HG03575 (cell line): Measurements from ENCODE around the gene CDKAL1.

ENCODE experiments used
- ATAC-seq: cut with Tn5 transposase; IDR thresholded peaks from one replicate; pipeline ENCODE4 v1.9.1; 2021; ENCODE audit not compliant: unreplicated experiment, insufficient number of reproducible peaks, low FRiP score; ENCODE audit errors: extremely low read depth

Gene CDKAL1

GRCh38 chr6:21141616-21142303, 607.5 kb downstream of the CDKAL1 start:
- no peak for ATAC-seq

GRCh38 chr6:21142741-21143140, 608.5 kb downstream of the CDKAL1 start:
- ATAC-seq, result no peak

DNA sequence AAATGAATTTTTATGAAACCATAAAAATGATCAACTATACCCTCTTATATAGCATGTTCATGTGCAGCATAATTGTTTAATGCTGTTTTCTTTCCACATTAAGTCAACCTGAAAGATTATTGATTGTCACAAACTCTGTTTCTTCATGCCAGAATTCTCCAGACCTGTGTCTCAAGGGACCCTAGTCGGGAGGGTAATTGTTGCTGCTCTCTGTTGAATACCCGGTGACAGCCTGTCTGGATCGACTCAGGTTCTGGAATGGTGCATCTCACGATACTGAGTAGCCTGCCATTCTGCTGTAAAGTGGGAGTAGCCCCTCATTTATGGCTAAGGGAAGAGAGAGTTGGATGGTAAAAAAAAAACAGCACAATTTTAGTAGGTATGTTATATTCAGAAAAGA, 609.4 kb downstream of the CDKAL1 start:
- no peak for ATAC-seq

- no peak for ATAC-seq
Observed at GRCh38 chr6:21144928-21145327, 610.7 kb downstream of the CDKAL1 start.

GRCh38 chr6:21147995-21148394, 613.7 kb downstream of the CDKAL1 start:
- ATAC-seq, result no peak

GRCh38 chr6:21149470-21149869, 615.2 kb downstream of the CDKAL1 start:
- ATAC-seq, result no peak

DNA sequence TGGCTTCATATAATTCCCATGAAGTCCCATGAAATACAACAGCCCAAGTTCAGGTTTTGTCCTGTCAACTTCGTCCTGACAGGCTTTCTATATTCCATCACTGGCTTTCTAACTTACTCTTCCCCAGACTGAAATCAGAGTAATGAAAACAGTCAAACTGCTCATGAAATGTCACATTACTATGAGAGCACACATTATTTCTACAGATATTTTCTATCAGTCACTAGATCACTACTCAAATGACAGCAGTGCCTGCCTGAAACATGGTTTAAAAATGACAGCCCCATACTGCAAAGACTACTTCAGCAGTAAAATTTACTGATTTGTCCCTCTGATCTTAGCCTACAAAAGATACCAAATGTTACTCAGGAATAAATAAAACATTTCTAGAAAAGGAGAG, 616.4 kb downstream of the CDKAL1 start:
- no peak for ATAC-seq

GRCh38 chr6:21151119-21151518, 616.9 kb downstream of the CDKAL1 start:
- no peak for ATAC-seq

DNA sequence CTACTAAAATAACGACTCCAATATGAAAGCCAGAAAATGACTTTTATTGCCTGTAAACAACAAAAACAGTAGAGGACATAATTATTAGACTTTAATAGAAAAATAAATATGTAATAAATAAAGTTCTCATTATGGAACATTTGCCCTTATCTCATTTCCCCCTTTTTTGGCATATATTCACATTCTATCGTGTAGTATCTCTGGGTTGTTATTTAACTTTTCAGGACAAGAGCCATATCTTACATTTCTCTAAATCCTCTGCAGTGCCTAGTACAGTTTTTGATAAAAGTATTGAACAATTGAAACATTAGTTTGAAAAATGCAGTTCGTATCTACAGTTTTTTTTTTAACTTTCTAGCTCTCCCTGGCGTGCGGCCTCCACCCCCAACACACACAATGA, 617.3 kb downstream of the CDKAL1 start:
- no peak for ATAC-seq

DNA sequence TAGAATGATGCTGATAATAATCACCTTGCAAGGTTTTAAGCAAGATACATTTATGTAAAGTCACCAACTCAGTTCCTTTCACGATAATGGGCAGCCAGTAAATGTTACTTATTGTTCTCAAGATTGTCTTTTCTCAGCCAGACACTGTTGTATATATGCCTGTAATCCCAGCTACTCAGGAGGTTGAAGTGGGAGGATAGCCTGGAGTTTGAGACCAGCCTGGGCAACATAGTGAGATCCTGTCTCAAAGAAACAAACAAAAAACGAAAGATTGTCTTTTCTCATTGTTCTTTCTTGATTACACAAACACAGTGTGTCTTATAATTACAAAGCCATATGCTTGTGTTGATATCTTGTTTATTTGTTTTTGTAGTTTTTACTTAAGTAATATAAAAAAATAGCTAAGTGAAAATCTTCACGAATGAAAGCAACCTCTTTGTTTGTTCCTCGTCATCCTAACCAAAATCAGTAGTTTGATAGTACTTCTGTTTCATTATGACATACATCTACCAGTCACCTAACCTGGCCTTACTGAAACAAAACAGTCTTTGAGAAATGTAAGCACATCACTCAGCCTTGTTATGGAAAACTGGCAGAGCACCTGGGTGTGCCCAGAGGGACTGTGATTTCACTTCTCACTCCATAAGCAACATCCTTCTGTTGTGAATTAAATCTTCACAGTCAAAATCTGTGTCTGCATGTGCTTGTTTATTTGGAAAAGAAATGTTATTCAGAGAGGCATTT, 623.1 kb downstream of the CDKAL1 start:
- ATAC-seq, result peak; percentile 46

DNA sequence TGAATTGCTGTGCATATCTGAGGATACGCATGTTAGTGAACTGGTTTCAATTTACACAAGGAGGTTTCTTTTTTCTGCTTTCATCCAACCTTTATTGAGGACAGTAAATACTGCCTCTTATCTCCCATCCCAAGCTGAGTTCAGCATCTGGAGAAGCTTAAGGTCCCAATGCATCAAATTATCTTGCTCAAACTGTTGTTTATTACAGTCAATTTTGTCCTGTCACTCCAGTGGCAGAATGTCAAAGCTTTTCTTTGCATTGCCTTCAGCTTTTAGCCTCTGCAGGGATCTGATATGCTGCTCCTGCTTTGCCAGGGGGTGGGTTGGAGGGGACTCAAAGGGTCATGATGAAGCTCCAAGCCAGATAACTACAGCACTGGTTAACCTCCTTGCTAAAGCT, 623.9 kb downstream of the CDKAL1 start:
- no peak for ATAC-seq

- ATAC-seq, result no peak
Observed at GRCh38 chr6:21158873-21159272, 624.6 kb downstream of the CDKAL1 start.

DNA sequence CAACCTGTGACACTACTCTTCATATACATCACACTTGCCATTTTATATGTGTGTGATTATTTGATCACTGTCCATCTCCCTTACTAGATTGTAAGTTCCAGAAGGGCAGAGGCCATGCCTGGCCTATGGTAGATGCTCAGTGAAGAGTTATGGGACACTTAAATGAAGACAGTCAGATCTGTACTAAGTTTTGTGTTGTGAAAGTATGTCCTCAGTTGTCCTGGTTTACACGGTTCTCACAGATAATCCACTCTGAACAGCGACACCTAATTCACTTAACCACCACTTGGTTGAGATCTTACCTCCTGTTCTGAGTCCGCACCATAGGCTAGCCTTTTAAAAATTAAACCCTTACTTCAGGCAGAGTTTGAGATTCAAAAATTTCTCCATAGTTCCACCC, 625.2 kb downstream of the CDKAL1 start:
- no peak for ATAC-seq

DNA sequence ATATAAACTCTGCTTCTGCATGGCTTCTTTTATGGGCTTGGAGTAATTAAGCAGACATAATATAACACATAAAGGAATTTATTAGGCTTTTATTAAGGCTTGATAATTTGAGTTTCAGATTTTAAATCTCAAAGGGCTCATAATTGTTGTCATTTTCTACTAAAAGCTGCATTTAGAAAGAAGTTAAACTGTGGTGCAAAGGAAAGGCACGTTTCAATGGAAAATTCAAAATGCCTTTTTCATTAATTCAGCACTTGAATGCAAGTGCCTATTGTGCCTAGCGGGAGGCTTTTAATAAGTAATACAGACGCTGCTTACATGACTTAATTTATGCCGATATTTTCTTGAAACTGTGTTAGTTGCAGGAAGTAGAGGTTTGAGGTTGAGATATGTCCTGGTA, 627.5 kb downstream of the CDKAL1 start:
- no peak for ATAC-seq

DNA sequence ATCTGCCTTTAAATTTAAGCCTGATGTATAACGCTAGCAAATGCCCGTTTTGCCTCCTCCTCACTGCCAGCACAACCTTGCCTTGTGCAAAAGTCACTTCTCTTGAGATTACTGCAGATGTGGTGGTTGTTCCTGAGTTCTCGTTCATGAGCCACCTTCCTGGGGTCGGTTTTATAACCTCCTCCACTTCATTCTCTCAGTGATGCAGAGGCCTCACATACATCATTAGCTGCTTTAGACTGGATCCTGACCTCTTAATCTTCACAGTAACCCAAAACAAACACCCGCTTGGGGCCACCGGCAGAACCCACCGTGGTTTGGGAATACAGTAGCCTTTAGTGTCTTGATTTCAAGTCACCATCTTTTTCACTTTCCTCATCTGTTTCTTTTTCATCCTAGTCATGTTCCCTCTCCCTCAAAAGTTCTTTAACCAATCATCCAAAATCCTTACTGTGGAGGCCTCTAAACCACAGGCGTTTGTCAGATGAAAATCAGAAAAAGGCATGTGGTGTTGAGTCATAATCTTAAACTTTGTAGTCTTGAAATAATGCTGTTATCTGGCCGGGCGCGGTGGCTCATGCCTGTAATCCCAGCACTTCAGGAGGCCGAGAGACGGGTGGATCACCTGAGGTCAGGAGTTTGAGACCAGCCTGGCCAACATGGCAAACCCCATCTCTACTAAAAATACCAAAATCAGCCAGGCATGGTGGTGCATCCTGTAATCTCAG, 629.0 kb downstream of the CDKAL1 start:
- no peak for ATAC-seq

GRCh38 chr6:21163838-21164180, 629.6 kb downstream of the CDKAL1 start:
- ATAC-seq, result no peak

DNA sequence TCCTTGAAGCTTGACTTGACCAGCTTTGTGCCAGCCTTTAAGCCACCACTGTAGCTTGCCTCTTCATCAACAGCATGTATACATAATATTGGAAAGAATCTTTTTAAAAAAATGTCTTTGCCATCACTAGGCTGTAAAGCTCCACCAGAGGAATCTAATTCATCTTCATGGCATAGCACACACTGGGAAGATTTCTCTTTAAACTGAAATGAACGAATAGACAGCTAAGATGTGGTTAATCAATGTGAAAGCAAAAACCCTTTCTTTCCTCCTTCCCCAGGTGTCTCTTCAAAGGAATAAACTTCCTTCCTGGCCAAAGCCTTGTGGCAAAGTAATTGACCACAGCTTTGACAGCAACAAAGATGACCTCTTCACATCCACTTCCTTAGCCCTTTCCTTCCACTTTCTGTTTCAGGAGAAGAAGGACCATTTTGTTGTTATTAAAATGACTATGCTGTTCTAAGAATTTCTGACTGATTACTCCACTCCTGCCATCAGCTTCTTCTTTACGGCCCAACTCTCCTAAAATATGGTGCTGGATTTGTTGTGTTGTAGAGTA, 630.6 kb downstream of the CDKAL1 start:
- ATAC-seq, result no peak

DNA sequence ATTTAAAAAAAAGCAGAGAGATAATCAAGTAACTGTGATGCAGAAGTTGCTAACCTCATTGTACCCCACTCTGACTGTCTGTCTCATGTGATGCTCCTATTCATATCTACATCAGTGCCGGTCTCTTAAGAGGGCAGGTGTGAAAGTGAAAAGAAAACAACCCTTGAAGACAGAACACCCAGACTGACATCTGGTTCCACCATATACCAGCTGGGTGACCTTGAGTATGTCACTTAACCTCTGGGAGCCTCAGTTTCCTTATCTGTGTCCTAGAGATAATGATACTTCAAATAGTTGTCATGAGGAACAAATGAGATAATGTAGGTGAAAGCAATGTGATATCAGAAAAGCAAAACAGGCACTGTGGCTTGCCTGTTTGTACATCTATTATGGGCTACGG, 632.5 kb downstream of the CDKAL1 start:
- ATAC-seq, result peak; percentile 49

- no peak for ATAC-seq
Observed at GRCh38 chr6:21167790-21168189, 633.5 kb downstream of the CDKAL1 start.

DNA sequence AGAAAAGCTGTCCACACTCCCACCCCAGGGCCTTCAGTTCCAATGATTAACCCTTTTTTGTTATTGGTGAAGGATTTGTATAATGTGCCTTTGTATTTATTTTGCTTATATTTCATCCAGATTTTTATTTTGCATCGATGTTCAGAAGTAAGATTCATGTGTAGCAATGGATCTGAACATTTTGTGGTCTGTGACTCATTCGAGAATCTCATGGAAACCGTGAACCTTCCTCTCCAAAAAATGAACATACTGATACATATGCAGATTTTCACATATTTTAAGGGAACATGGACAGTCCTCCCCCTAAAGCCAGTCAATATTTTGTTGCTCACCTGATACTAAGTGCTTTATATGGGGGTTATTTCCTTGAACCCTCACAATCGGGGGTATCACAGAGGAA, 637.5 kb downstream of the CDKAL1 start:
- no peak for ATAC-seq
